RKO (cell line): ENCODE measurements around the gene PIM1.
A peak's percentile ranks its signal among the peaks of the same experiment; 100 is the strongest.
"Not testable (repeated sequence)": the region's sequence is repeated elsewhere in the genome, so short reads cannot be mapped to it uniquely, and the experiment has no call there.

Experiments used
- DNase-seq: peaks from one replicate; pipeline ENCODE4 v3.0.0-alpha.2; 2016; ENCODE audit warnings: low spot score

The PIM1 gene

GRCh38 chr6:37169496-37170272, at the start of gene PIM1:
TSS of gene PIM1 (plus strand) at chr6:37170152. CDS start at chr6:37170576, 424 bp downstream.
- peak; percentile 95 for DNase-seq

- DNase-seq: no peak
These were observed 48.4 kb upstream of the PIM1 start for GRCh38 chr6:37121556-37121955.

- no peak for DNase-seq
These were observed 47.1 kb upstream of the PIM1 start for GRCh38 chr6:37122861-37123260.

GRCh38 chr6:37123957-37124729, 45.8 kb upstream of the PIM1 start:
- DNase-seq: no peak

GRCh38 chr6:37125774-37126492, 44.0 kb upstream of the PIM1 start:
- no peak for DNase-seq

DNA sequence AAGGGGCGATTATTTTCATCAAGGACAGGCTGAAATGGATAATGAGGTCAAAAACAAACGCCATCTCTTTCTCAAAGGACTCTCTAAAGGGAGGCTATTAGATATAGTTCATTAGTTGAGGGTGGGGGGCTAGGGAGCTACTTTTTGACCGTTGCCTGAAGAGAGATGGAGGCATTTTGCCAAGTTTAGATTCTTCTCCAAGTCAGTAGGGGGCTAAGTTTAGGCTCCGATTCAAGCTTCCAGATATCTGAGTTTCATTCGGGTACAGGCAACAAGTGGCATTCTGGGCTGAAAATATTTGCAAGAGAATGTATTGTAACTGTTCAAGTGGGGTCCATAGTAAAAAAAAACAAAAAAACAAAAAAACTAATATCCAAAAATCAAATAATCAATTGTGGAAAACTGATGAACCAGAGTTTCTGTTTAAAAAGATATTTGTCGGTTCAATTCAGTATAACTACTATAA, 43.4 kb upstream of the PIM1 start:
- no peak for DNase-seq

GRCh38 chr6:37126961-37127616, 42.9 kb upstream of the PIM1 start:
- DNase-seq: no peak

- no peak for DNase-seq
These were observed 41.7 kb upstream of the PIM1 start for GRCh38 chr6:37127961-37128862.

DNA sequence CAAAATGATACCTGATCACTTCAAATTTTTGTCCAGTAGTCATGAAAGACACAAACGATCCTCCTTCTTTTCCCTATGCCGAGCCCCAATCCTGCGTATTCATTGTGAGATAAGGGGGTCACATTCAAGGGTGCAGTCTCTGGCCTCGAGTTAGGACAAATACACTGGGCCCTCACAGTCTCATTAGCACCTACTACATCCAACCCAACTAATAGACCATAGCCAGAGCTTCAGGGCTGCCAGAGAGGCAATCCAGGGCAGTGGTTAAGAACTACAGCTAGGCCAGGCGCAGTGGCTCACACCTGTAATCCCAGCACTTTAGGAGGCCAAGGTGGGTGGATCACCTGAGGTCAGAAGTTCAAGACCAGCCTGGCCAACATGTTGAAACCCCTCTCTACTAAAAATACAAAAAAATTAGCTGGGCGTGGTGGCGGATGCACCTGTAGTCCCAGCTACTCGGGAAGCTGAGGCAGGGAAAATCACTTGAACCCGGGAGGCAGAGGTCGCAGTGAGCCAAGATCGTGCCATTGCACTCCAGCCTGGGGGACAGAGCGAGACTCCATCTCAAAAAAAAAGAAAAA, 41.0 kb upstream of the PIM1 start:
- not testable (repeated sequence) for DNase-seq

- DNase-seq: no peak
These were observed 40.4 kb upstream of the PIM1 start for GRCh38 chr6:37129566-37129965.

GRCh38 chr6:37130704-37131103, 39.2 kb upstream of the PIM1 start:
- DNase-seq: no peak

- no peak for DNase-seq
These were observed 38.6 kb upstream of the PIM1 start for GRCh38 chr6:37131104-37131959.

DNA sequence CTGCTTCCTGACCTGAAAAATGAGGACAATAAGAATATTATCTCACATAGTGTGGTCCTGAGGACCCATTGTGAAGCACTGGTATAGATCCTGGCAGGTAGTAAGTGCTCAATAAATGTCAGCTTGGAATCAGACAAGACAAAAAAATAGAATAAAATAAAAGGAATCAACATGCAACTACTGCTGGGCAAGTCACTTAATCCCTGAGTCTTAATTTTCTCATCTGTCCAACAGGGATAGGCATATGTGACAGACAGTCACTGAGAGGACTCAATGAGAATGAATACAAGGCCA, 38.0 kb upstream of the PIM1 start:
- DNase-seq: no peak

- peak; percentile 16 for DNase-seq
These were observed 35.9 kb upstream of the PIM1 start for GRCh38 chr6:37134036-37134395.

GRCh38 chr6:37134396-37135191, 35.4 kb upstream of the PIM1 start:
- peak; percentile 90 for DNase-seq

GRCh38 chr6:37135835-37136694, 33.9 kb upstream of the PIM1 start:
- no peak for DNase-seq

GRCh38 chr6:37136821-37137200, 33.1 kb upstream of the PIM1 start:
- DNase-seq: no peak
